HepG2 (cell line): Measurements from ENCODE around the gene PRKCZ. TPM values are rescaled to one million over a fixed set of nuclear protein-coding genes. Genes with fewer than 3 reads are reported as not detected.

Experiments
- ATAC-seq: fragments of 200-7000 bp; cut with Tn5 transposase; 3 replicates; pipeline ENCODE4 v1.9.1; 2020; ENCODE audit warnings: mild to moderate bottlenecking, moderate library complexity
- BruUV-seq: library from RNA; stranded (reverse); fragments of 400-500 nt; replicated peaks from 2 replicates; lab custom pipeline; 2021; lab: Mats Ljungman, UMichigan
- CTCF ChIA-PET: fragments of 300-600 bp; formaldehyde crosslinking; extraction: SDS; loops from one replicate; lab custom pipeline; 2021; ENCODE audit warnings: low total read pairs, inconsistent platforms, low intra/inter-chr PET ratio; lab: Yijun Ruan, JAX
- POLR2A ChIA-PET: fragments of 350-600 bp; sonication (Branson Sonifier 250); formaldehyde crosslinking; loops from one replicate; lab custom pipeline; 2020; ENCODE audit warnings: antibody characterized with exemption, inconsistent platforms; lab: Yijun Ruan, JAX
- DNase-seq: peaks from one replicate; pipeline ENCODE4 v3.0.0-alpha.2; 2015; ENCODE audit warnings: low spot score
- FAIRE-seq: peaks from 3 replicates; lab custom pipeline; 2011; peaks lifted over from hg19 to GRCh38; lab: Jason Lieb, UNC
- H2AFZ ChIP-seq: one replicate; pipeline ENCODE4 v1.6.1; 2011; ENCODE audit warnings: low read length, inconsistent platforms
- H3K27ac ChIP-seq: fragments of 300-600 bp; 3 replicates; pipeline ENCODE4 v1.8.0; 2011; ENCODE audit warnings: mixed run types, mild to moderate bottlenecking, mixed read lengths, low read length, inconsistent platforms; ENCODE audit not compliant: insufficient read depth; ENCODE audit errors: extremely low read length
- H3K27me3 ChIP-seq, 2 experiments: fragments of 200-600 bp in 1 of 2; 2 replicates in 1 of 2; 3 replicates in 1 of 2; pipeline versions ENCODE4 v1.6.0 to v1.8.0; 2011; ENCODE audit warnings: low read length in 2 of 2, mild to moderate bottlenecking in 2 of 2, moderate library complexity in 2 of 2, inconsistent platforms in 1 of 2; ENCODE audit not compliant: insufficient read depth in 2 of 2, control insufficient read depth in 1 of 2
- H3K36me3 ChIP-seq, 2 experiments: fragments of 200-600 bp in 1 of 2; replicated peaks in 1 of 2; 2 replicates in 1 of 2; 3 replicates in 1 of 2; pipeline versions ENCODE4 v1.5.1 to v1.8.0; 2011; ENCODE audit warnings: low read length in 2 of 2, inconsistent platforms in 1 of 2; ENCODE audit not compliant: insufficient read depth in 2 of 2, control insufficient read depth in 1 of 2
- H3K4me1 ChIP-seq: 2 replicates; pipeline ENCODE4 v1.5.1; 2012; ENCODE audit warnings: low read length, inconsistent platforms; ENCODE audit not compliant: insufficient read depth
- H3K4me2 ChIP-seq: 2 replicates; pipeline ENCODE4 v1.6.0; 2011; ENCODE audit warnings: low read depth, low read length, inconsistent platforms
- H3K4me3 ChIP-seq, 3 experiments: fragments of 200-600 bp in 1 of 3; sonication (generic), shearing (Covaris generic) in 1 of 3; replicated peaks in 1 of 3; 2 replicates each; pipeline ENCODE4 v1.5.1; 2011 to 2016; ENCODE audit warnings: low read length in 3 of 3, inconsistent platforms in 2 of 3, low read depth in 2 of 3, mild to moderate bottlenecking in 2 of 3, control low read depth in 1 of 3, mixed read lengths in 1 of 3; ENCODE audit not compliant: insufficient read depth in 1 of 3
- H3K79me2 ChIP-seq: one replicate; pipeline ENCODE4 v1.6.1; 2011; ENCODE audit warnings: low read length, inconsistent platforms; ENCODE audit not compliant: insufficient read depth
- H3K9ac ChIP-seq: 2 replicates; pipeline ENCODE4 v1.6.0; 2011; ENCODE audit warnings: mild to moderate bottlenecking, low read depth, low read length, inconsistent platforms; ENCODE audit not compliant: insufficient read depth
- H3K9me3 ChIP-seq: 2 replicates; pipeline ENCODE4 v1.5.1; 2012; ENCODE audit warnings: mild to moderate bottlenecking, low read length
- H4K20me1 ChIP-seq: 2 replicates; pipeline ENCODE4 v1.6.0; 2011; ENCODE audit warnings: inconsistent platforms, mild to moderate bottlenecking, low read length, moderate library complexity; ENCODE audit not compliant: insufficient read depth
- AKAP8 ChIP-seq: sonication (generic); formaldehyde crosslinking; IDR thresholded peaks from 2 replicates; pipeline ENCODE4 v1.5.1; 2020; ENCODE audit warnings: mild to moderate bottlenecking, missing genetic modification reagents
- FOXJ3 ChIP-seq: sonication (generic); formaldehyde crosslinking; IDR thresholded peaks from 2 replicates; pipeline ENCODE4 v1.4.0; 2020; ENCODE audit warnings: missing genetic modification reagents, mild to moderate bottlenecking, borderline replicate concordance
- HDAC2 ChIP-seq: sonication (generic); formaldehyde crosslinking; IDR thresholded peaks from 2 replicates; pipeline ENCODE4 v1.4.0; 2020; ENCODE audit warnings: missing genetic modification reagents
- NBN ChIP-seq: fragments of 450-650 bp; conservative IDR thresholded peaks from 2 replicates; pipeline ENCODE4 v1.6.1; 2017
- RELA ChIP-seq: sonication (generic); formaldehyde crosslinking; IDR thresholded peaks from 2 replicates; pipeline ENCODE4 v1.4.0; 2020; ENCODE audit warnings: missing genetic modification reagents
- RXRB ChIP-seq: IDR thresholded peaks from 2 replicates; pipeline ENCODE4 v1.6.1; 2016; ENCODE audit warnings: borderline replicate concordance, missing genetic modification reagents, missing compliant biosample characterization
- SIN3B ChIP-seq: fragments of 150-350 bp; IDR thresholded peaks from 2 replicates; pipeline ENCODE4 v1.6.1; 2014; ENCODE audit warnings: low read length
- SIX4 ChIP-seq: sonication (generic); formaldehyde crosslinking; IDR thresholded peaks from 2 replicates; pipeline ENCODE4 v1.4.0; 2020; ENCODE audit warnings: missing genetic modification reagents
- SMARCC2 ChIP-seq: fragments of 450-650 bp; IDR thresholded peaks from 2 replicates; pipeline ENCODE4 v1.6.1; 2017; ENCODE audit warnings: antibody characterized with exemption, mild to moderate bottlenecking
- TGIF2 ChIP-seq: IDR thresholded peaks from 2 replicates; pipeline ENCODE4 v1.6.1; 2016; ENCODE audit warnings: control low read depth, missing compliant biosample characterization
- ZBTB2 ChIP-seq: sonication (generic); formaldehyde crosslinking; IDR thresholded peaks from 2 replicates; pipeline ENCODE4 v1.8.0; 2022; ENCODE audit warnings: low read depth, missing genetic modification reagents
- ZBTB25 ChIP-seq: IDR thresholded peaks from 2 replicates; pipeline ENCODE4 v1.6.1; 2018; ENCODE audit warnings: missing genetic modification reagents
- ZNF138 ChIP-seq: sonication (generic); formaldehyde crosslinking; IDR thresholded peaks from 2 replicates; pipeline ENCODE4 v1.5.0; 2020; ENCODE audit warnings: mild to moderate bottlenecking, low read depth, missing genetic modification reagents
- ZNF205 ChIP-seq: IDR thresholded peaks from 2 replicates; pipeline ENCODE4 v1.6.1; 2018; ENCODE audit warnings: missing biosample characterization, missing genetic modification reagents
- ZNF3 ChIP-seq: IDR thresholded peaks from 2 replicates; pipeline ENCODE4 v1.7.0; 2017; ENCODE audit warnings: inconsistent platforms
- ZNF451 ChIP-seq: sonication (generic); formaldehyde crosslinking; IDR thresholded peaks from 2 replicates; pipeline ENCODE4 v1.5.0; 2020; ENCODE audit warnings: mild to moderate bottlenecking, missing genetic modification reagents
- ZNF460 ChIP-seq: sonication (generic); formaldehyde crosslinking; IDR thresholded peaks from 2 replicates; pipeline ENCODE4 v1.5.1; 2020; ENCODE audit warnings: missing genetic modification reagents, mild to moderate bottlenecking, borderline replicate concordance
- ZNF549 ChIP-seq: sonication (generic); formaldehyde crosslinking; IDR thresholded peaks from 2 replicates; pipeline ENCODE4 v1.5.0; 2020; ENCODE audit warnings: missing genetic modification reagents
- ZNF891 ChIP-seq: sonication (generic); formaldehyde crosslinking; IDR thresholded peaks from 2 replicates; pipeline ENCODE4 v1.5.0; 2020; ENCODE audit warnings: mild to moderate bottlenecking, missing genetic modification reagents
- WGBS: methylation state at CpG from one replicate; pipeline ENCODE4 v1.1.6; 2017; ENCODE audit warnings: low lambda C conversion rate; 5-methylcytosine and 5-hydroxymethylcytosine counted together
- in situ Hi-C: cut with HindIII; loops from 2 replicates; pipeline ENCODE4 v1.10.0; 2017; ENCODE audit warnings: low pct_unique_long_range_greater_than_20kb; ENCODE audit not compliant: extremely low pct_ligation_motif_present
- intact Hi-C: fragments of 100-400 bp; cut with micrococcal nuclease; formaldehyde crosslinking; loops from one replicate; pipeline ENCODE4 v1.10.0; 2022; ENCODE audit not compliant: unreplicated experiment
- polyA plus RNA-seq, 8 experiments: library from polyadenylated mRNA; depleted of rRNA in 3 of 8; stranded (reverse) in 7 of 8; unstranded in 1 of 8; fragments of >200 nt; fragmentation: Illumina TruSeq in 4 of 8; extraction: Trizol in 4 of 8; gene quantifications; 2 replicates each; pipeline versions ENCODE4 v1.2.1 to v1.2.3, GENCODE V29; 2011 to 2016; ENCODE audit warnings: low read depth in 4 of 8, missing spikeins in 1 of 8, mixed read lengths in 1 of 8; ENCODE audit not compliant: insufficient read depth in 1 of 8
- total RNA-seq, 5 experiments: library from RNA; depleted of rRNA; stranded (reverse); fragments of >200 nt; fragmentation: Illumina TruSeq; extraction: Trizol; gene quantifications; 2 replicates each; pipeline ENCODE4 v1.2.3, GENCODE V29; 2016; ENCODE audit warnings: low read depth in 1 of 5

PRKCZ gene
- total and polyA plus RNA-seq, 2 of the 13 experiments (the other 11 are each of a cell fraction or from before 2014, with no cell fraction given), result 34.7 to 85.2 TPM

- Histone ChIP-seq H3K27ac (peak overlapping the region; percentile 78), H3K4me3 (no peak overlapping the region), H3K4me1 (peaks cover 39% of the 10 kb centered on the region), H3K4me2 (peak overlapping the region; percentile 67; the same call in 1 of the 2 replicates)
- in situ Hi-C loops (no loop called here), intact Hi-C loops (no loop called here)
- DNase-seq, result no peak
- POLR2A ChIA-PET, result interaction anchor here (0.9 to 1.5 kb wide), 2 partner anchors 10 to 30 kb away, joined by 5 read pairs; no protein-coding TSS in a partner anchor
- TSS peak; percentile 50 for BruUV-seq
- no peak for FAIRE-seq
- TF ChIP-seq ZNF451, result no peak
- no peak for TF ChIP-seq ZNF460 (CRISPR knock-in tag)
- no peak for TF ChIP-seq ZNF549 (CRISPR knock-in tag)
- no peak for TF ChIP-seq FOXJ3
- TF ChIP-seq HDAC2, result no peak
- TF ChIP-seq ZNF891, result no peak
- no peak for TF ChIP-seq SIX4 (CRISPR knock-in tag)
- TF ChIP-seq RELA, result no peak
- TF ChIP-seq ZBTB2 (CRISPR knock-in tag), result no peak
- TF ChIP-seq SMARCC2, result no peak
- no peak for TF ChIP-seq ZNF3
- TF ChIP-seq SIN3B, result no peak
- no peak for TF ChIP-seq NBN
- TF ChIP-seq ZBTB25, result no peak
- TF ChIP-seq TGIF2, result no peak
- no peak for TF ChIP-seq RXRB (CRISPR knock-in tag)
- TF ChIP-seq ZNF138 (CRISPR knock-in tag), result no peak
- no peak for TF ChIP-seq ZNF205
- no peak for TF ChIP-seq AKAP8
- TF ChIP-seq, all 625 proteins: peak for 0
- Histone ChIP-seq H3K27me3 (no peaks in the 10 kb centered on the region), H2AFZ (no peak overlapping the region), H3K36me3 (peaks cover 8 to 14% of the 10 kb centered on the region in 2 experiments; a peak in 3 of 5 replicates), H4K20me1 (no peaks in the 10 kb centered on the region), H3K79me2 (no peaks in the 10 kb centered on the region), H3K9ac (0 out of 2 replicates have a peak overlapping the region, but pooled peaks have one; percentile 13), H3K9me3 (no peaks in the 10 kb centered on the region)
- 91% methylated on average over 14 of the region's 19 CpGs for WGBS
- CTCF ChIA-PET, result interaction anchor here (1.6 kb wide), 1 partner anchor 34 kb away, joined by 6 read pairs; no protein-coding TSS in a partner anchor
- ATAC-seq, result no peak
These were observed 55.7 kb downstream of the PRKCZ start for GRCh38 chr1:2105781-2106524.
